GM19351 (cell line): ENCODE results near the gene SIRT5.

Experiments used
- ATAC-seq: cut with Tn5 transposase; IDR thresholded peaks from one replicate; pipeline ENCODE4 v1.9.1; 2021; ENCODE audit warnings: mild to moderate bottlenecking, moderate library complexity; ENCODE audit not compliant: unreplicated experiment

SIRT5 gene

DNA sequence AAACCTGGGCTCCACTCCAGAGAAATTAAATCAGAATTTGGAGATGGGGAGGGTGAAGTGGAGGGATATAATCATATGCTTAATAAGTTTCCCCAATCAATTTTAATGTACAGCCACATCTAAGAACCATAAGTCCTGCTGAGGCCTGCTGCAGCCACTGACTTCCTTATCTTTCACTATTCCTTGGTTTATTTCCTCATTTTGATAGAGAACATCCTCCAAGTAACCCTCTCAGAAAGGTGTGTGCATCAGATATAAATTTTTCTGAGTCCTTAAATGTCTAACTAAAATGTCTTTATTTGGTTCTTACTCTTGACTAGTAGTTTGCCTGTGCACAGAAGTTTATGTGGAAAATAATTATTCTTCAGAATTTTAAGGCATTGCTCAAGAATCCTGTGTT, 23.7 kb upstream of the SIRT5 start:
- no peak for ATAC-seq

DNA sequence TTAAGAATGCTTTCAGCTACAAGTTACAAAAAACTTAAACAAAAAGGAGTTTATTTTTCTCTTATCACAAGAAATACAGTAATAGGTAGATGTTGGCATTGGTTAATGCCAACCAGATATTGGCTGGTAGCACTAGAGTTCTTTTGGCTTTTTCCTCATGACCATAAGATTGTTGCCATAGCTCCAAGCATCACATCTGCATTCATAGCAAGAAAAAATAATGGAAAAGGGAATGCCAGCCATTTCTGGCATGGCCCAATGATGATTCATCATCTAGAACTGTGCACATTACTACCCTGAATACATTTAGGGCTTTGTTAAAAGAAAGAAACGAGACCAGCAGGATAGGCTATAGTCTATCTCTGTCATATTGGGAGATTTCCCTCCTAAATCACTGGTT, 20.8 kb upstream of the SIRT5 start:
- no peak for ATAC-seq

DNA sequence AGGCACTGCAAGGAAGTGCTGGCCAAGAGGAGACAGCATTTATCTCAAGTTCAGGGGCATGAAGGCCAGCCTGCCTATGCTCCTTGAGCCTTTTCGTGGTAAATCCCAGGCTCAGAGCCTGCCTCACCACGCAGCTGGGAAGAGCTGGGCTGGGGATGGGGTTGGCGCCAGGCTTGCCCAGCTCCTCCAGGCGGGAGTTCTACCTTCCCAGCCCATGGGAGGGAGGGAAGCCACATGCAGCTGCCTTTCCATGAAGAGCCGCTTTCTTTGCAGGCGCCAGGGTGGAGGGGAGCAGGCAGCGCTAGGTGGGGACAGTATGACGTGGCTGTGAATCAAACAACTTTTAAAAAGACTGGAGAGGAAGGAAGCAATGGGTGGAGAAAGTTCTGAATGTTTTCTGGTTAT, 19.5 kb upstream of the SIRT5 start:
- ATAC-seq = no peak

DNA sequence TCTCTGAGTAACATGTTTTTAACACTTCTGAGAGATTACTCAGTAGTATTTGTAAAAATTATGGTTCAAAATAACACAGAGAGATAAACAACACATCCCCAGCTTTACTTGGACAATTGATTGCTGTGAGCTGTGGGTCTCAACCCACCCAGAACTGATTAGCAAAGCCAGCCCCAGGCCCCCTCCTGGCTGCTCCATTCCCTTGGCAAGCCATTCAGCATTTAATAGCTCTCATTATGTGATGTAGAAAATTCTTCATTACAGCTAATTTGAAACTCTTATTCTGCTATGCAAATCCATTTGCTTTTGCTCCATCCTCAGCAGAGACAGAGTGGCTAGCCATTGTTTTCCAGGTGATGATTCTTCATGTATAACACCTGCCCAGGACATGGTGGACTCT, 16.6 kb upstream of the SIRT5 start:
- ATAC-seq = no peak

DNA sequence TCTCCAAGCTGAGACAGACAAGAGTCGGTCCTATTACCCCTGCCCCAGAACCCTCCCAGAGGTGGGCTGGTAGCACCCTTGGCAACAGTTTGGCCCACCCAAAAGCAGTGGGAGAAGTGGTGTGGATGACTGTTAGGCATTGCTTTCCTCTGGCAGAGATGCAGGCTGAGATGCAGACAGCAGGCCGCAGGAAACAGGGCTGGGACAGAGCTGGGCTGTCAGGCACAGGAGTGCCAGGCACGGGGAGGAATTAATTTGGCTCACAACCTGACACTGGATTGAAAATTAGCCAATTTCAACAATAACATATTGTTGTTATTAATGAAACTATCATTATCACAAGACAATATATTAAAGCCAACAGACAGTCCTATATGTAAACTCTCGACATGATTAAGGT, 15.7 kb upstream of the SIRT5 start:
- ATAC-seq = no peak

DNA sequence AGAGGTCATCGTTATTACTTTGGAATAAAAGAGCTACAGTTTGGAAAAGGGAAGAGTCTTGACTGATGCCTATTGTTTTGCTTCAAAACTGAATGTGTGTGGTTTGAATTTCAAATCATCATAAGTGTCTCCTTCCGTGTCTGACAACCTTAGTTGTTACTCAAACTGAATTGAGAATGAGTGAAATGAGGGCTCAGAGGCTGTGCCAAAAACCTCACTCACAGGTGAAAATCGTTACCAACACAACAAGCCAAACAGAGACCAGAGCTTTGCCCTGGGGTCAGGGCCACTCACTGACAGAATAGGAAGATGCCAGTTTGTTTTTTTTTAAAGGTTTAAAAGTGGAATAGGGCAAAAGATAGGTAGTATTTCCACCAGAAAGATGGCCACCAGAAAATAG, 15.2 kb upstream of the SIRT5 start:
- ATAC-seq = no peak

DNA sequence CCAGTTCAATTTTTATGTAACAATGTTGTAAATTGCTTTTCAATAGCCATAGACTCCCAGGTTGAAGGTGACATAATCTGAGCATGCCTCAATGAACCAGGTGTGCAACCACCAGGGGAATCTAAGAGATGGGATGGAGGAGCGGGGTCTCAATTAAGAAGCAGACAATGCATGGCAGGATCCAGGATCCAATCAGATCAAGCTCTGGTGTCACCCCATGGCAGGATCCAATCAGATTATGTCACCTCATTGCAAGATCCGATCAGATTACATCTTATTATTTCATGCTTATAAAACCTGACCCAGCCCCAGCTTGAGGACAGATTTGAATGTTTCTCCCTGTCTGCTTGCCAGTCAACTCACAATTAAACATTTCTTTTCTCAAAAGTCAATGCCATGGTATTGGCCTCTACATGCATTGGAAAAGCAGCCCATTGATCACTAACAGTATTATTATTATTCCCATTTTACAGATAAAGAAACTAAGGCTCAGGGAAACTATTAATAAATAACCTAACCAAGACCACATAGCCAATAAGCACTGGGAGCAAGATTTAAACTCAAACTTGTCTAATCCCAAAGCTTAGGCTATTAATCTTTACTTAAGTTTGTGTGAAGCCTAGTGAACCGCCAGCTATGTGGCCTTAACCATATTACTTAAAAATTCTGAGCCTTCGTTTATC, 14.3 kb upstream of the SIRT5 start:
- no peak for ATAC-seq

DNA sequence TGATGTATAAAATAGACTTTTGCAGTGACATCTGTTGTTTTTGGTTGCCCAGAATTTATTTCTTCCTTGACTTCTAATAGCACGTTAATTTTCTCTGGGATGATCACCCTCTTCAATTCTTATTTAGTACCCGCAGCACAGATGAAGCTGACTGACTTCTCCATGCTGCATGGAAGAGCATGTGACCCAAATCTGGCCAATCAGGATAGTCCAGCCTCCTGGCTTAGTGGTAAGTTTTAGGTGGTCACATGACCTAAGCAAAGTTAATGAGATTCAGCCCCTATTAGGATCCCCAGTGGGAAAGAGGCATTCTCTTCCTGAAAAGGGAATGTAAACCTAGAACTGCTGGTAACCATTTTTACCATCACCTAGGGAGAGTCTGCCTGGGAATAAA, 13.8 kb upstream of the SIRT5 start:
- no peak for ATAC-seq

DNA sequence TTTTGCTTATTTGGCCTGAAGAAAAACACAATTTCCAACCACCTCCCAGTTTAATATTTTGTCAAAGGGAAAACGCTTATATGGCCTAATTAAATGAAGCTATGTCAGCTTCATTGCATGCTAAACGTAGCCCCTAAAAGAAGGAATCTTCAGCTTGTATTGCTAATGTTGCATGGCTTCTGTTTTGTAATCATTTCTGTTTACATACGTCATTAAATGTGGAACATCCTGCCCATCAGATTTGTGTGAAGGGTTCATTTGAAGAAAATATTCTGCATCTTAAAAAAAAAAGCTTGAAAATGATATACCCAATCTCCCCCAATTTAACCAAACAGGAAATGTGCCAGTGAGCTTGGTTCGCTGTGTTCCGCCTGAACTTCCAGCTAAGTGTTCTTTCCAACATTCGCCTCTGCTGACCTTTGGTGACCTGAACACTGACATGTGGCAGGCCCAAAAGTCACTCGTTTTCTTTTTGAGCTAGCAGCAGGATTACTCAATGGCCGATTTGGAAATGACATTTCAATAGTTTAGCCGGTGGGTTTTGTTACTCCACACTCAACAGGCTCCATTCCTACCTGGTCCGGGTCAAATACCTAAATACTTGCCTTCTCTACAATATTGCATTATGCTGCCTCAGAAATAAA, 12.7 kb upstream of the SIRT5 start:
- no peak for ATAC-seq

DNA sequence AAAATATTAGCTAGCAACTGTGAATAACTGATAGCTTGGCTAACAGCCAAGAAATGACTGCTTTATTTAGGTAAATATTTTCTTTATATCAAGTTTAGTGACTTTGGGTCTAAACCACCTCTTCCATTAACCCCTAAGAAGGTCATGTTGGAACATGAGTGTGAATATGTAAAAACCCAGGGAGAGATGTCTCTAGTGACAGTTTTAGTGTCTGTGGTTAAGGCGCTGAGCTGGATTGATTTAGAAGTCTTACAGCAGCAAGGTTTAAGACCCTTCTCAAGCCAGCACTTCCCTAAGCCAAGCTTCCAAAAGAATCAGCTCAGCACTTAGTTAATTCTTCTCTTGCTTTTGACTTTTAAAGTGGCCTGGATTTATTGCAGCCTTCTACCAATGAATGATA, 11.4 kb upstream of the SIRT5 start:
- no peak for ATAC-seq

DNA sequence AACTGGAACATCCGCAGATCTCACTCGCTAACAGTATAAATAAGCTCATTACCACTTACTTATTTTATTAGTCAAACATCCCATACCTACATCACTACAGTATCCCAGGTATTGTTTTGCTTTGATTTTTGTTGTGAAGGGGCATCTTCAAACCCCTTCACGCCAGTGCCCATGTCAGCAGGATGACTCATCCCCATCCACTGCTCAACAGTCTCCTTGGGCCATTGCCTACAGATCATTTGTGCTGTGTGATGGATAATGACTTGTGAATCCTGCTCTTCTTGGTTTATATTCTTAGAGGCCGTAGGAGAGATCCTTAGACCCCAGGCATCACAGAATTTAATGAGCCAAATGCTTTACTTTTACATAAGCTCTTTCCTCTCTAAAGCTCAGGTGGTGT, 8.5 kb upstream of the SIRT5 start:
- ATAC-seq = no peak

DNA sequence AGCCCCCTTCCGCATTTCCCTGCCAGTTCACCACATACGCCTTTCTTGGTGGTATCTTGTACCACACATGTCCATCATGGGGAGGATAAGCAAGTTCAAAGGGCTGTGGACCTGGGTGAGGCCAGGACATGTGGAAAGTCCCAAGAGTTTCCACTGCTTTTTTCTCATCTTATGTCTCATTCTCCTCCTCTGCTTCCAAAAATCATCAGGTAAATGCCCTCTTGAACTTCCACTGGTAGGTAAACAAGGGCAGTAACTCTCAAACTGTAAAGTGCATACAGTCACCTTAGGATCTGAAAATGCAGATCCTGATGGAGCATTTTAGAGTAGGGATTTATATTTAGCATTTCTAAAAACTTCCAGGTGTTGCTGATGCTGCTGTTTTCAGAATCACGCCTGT, 7.9 kb upstream of the SIRT5 start:
- ATAC-seq = no peak

DNA sequence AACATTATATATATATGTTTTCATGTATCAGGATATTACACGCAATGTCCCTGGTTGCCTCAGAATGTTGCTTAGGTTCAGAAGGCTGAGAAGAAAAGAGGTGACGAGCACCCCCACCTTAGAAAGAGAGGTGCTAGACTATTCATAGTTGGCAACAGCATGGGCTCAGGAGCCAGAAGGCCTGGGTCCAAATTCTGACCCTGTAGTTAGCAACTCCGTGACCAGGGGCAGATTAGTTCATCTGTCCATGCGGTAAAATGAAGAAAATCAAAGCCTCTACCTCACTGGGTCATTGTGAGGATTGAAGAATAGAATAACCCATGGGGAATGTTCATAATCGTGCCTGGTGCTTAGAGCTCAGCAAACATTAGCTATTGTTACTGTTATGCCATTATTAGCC, 5.4 kb upstream of the SIRT5 start:
- ATAC-seq = no peak

DNA sequence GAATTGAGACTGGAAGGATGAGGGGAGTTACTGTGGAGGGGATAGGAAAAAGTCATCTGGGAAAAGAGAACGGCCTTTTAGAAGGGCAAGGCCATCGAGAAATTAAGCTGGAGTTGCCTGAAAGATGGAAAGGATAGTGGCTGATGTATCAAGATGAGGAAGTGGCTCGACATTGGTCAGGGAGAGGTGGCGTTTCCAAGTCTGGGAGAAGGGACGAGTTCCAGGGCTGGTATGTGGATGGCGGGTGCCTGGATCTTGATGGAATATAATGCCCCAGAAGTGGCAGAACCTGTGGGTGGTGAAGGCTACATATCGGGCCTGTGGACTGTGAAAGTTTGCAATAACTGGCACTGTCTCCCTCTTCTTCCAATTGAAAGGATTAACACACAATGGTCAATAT, 2.2 kb upstream of the SIRT5 start:
- no peak for ATAC-seq

DNA sequence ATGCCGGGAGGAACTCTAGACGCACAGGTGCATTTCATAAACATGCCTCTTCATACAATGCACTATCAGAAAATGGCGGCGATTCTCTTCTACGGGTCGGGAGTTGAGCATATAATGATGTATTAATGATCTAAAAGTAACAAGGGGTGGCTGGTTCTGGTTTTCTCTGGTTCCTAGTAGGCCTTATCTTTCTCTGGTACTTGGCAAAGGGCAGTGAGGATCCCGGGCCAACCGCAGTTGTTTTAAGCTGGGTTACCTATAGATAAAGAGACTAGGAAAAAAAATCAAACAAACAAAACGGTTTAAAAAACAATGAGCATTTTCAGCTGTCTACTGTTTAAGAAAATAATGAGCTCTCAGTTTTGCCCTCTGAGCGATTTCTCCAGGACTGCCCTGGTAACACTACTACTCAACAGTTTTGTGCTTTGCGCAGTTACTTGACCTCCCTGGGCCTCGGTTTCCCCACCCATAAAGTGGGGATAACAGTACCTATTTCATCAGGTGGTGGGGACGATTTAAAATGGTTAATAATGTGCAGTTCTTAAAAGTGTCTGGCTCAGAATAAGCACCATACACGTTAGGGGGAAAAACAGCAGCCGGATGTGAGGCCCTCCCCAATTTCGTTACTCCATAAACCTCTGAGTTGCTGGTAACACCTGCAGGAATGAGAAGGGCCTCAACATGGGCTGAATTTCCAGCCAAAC, 1.3 kb upstream of the SIRT5 start:
- ATAC-seq = no peak

DNA sequence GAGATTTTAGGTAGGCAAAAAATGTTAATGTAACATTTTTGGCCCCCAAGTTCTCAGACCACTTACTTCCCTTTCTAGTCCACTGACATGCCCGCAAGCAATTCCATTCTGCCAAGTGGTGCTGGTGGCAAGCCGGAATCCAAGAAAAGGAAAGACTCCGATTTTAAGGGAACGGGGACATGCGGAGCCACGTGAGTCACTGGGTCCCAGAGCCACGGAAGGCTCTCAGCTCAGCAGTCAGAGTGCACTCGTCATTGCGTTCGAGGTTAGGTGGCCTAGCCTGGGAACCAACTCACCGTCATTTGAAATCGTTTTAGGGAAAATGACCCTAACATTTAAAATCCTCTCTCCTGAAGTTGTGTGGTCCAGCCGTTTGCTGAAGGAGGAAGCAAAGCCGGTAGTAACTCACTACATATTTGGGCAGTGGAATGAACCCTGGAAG, 711 bp upstream of the SIRT5 start:
- ATAC-seq = no peak

DNA sequence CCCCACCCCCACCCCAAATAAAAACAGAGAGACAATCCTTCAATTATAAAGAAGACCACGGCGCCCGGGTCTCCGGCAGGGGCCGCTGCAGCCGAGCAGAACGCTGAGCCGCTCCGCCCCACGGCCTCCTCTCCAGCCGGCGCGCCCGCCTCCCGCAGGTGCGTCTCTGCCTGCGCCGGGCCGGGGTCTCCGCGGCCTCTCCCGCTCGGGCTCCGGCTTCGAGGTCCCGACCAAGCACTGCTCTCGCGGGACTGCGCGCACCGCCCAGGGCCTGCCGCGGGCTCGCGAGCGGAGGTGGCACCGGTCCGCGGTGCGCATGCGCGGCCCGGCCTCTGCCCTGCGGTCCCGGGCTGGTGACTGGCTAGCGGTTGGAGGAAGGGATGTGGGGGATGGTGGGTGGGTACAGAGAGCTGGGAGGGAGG, 241 bp upstream of the SIRT5 start:
- ATAC-seq = peak; percentile 65

DNA sequence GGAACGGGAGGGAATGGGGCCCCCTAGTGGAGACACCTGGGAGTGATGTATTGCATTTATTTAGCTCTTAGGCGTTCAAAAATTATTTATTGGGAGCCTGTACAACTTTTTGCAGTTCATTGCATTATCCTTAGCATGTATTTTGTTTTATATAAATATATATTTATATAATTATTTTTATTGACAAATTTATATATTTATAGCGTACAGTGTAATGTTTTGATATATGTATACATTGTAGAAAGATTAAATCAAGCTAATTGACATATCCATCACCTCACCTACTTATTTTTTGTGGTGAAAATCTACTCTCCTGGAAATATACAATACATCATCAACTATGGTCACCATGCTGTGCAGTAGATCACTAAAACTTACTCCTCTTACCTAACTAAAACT, 975 bp downstream of the SIRT5 start:
- ATAC-seq = no peak

DNA sequence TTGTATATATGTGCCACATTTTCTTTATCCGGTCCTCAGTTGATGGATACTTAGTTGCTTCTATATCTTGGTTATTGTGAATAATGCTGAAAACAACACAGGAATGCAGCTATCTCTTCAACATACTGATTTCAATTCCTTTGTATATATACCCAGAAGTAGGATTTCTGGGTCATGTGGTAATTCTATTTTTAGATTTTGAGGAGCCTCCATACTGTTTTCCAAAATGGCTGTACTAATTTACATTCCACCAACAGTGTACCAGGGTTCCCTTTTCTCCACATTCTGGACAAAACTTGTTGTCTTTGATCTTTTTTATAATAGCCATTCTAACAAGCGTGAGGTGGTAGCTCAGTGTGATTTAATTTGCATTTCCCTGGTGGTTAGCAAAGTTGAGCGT, 1.6 kb downstream of the SIRT5 start:
- no peak for ATAC-seq

DNA sequence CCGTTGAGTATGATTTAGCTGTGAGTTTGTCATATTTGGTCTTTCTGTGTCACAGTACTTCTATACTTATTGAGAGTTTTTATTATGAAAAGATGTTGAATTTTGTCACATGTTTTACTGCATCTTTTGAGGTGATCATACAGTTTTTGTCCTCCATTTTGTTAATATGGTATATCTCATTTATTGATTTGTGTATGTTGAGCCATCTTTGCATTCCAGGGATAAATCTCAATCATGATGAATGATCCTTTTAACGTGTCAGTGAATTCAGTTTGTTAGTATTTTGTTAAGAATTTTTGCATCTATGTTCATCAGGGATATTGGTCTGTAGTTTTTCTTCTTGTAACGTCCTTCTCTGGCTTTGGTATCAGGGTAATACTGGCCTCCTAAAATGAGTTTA, 3.5 kb downstream of the SIRT5 start:
- ATAC-seq = no peak

DNA sequence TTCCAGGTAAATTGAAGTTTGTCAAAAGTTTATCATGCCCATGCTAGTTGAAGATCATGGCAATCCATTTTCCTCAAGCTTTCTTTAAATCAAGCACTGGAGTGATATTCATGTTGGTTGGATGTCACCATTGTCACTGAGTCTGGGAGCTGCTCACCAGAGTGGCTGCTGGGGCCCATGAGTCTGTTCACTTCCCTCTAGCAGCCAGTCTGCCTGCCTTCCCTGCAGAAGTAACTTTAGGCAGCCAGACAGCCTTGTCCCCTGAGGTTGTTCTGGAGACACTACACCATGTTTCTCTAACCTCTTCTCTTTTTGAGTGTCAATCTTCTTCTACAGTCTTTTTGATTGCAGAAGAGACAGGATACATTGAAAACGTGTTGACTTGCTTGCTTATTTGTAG, 5.5 kb downstream of the SIRT5 start:
- no peak for ATAC-seq

DNA sequence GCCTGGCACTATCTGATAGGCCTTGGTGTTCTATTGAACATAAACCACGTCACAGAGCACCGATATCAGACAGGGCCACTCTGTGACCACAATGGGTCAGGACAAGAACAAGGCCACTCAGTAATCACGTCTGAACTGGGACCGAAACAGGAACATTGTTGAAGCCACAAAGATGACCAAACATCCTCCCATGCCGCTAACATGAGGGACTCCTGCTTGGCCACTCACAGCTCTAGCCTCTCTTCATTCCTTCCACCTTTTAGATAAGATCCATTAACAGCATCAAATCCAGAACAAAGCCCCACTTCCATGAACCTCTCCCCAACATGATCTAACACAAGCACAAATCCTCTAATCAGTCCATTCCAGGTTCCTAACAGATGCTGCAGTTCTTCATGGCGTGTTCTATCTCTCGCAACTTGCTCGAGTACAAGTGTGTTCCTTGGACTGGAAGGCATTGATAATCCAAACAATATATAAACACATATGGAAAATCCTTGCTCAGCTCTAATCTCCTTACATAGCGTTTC, 7.4 kb downstream of the SIRT5 start:
- no peak for ATAC-seq
